ENCODE data around the gene GJB4.

The GJB4 gene

DNA sequence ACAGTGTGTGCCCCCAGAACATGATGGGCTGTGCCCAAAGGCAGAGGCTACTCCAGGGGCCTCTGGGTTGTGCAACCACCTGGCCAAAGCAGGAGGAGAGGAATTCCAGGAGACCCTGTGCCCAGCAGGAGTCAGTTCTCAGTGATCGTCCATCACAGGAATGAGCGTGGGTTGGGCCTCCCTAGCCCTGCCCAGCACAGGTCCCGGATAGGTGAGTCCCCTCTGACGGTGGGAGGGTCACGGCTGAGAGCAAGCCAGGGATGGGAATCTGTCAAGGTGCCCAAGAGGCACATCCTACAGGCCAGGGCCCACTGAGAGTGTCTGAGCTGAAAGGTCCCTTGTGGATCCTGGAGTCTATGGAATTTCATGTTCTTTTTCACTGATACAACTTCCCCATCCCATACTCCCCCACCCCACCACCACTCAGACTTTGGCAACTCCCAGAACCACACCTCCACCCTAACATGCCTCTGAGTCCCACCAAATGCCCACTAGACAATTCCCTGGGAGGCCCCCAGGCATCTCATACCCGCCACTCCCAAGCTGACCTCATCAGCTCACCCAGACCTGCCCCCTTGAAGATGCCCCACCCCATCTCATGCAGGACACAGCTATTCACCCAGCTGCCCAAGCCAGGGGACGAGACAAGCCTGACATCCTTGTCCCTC is 3.1 kb downstream of the GJB4 start:
- no peaks in the 10 kb centered on the region for H3K79me1 ChIP-seq (replicated peaks; ENCODE audit: low read length, poor library complexity, severe bottlenecking)
- H3K18ac ChIP-seq (ENCODE audit: low read depth in 1 of 2, low read length in 2 of 2) = no peak overlapping the region
- H3K23ac ChIP-seq (ENCODE audit: low read length in 2 of 2) = no peak overlapping the region
- no peak overlapping the region for H3K4me2 ChIP-seq (ENCODE audit: low read length, poor library complexity, severe bottlenecking)
- no peak overlapping the region for H3K27ac ChIP-seq (ENCODE audit: low read length, poor library complexity, severe bottlenecking)
- DNase-seq = no peak
- H3K9me3 ChIP-seq (ENCODE audit: control insufficient read depth, low read length) = no peaks in the 10 kb centered on the region
- no peak overlapping the region for H4K8ac ChIP-seq (ENCODE audit: low read length)
- no peak overlapping the region for H3K9ac ChIP-seq (ENCODE audit: low read length)
- H3K4me1 ChIP-seq (ENCODE audit: control insufficient read depth, insufficient read depth, low read depth, low read length) = peaks cover 9% of the 10 kb centered on the region
- H2AK5ac ChIP-seq (ENCODE audit: low read length, severe bottlenecking) = no peak overlapping the region
- H3K27me3 ChIP-seq (ENCODE audit: control insufficient read depth in 1 of 2, insufficient read depth in 1 of 2, low read length in 2 of 2) = peaks cover 0 to 63% of the 10 kb centered on the region in 2 experiments
- H2BK120ac ChIP-seq (ENCODE audit: low read depth, low read length) = no peak overlapping the region
- H2BK5ac ChIP-seq (ENCODE audit: low read depth, low read length, poor library complexity, severe bottlenecking) = no peak overlapping the region
- no peak overlapping the region for H3K4ac ChIP-seq (ENCODE audit: low read depth in 1 of 2, low read length in 2 of 2)
- 56% methylated on average over 7 of the region's 7 CpGs for WGBS
- no peak overlapping the region for H2BK15ac ChIP-seq (ENCODE audit: low read depth, poor library complexity, severe bottlenecking)
- H3K14ac ChIP-seq (ENCODE audit: low read length in 2 of 2) = no peak overlapping the region
- H3K36me3 ChIP-seq (ENCODE audit: control insufficient read depth in 1 of 2, insufficient read depth in 2 of 2, low read depth in 1 of 2, low read length in 2 of 2) = no peaks in the 10 kb centered on the region
- H2AFZ ChIP-seq (ENCODE audit: low read depth, low read length) = no peak overlapping the region
- H3K4me3 ChIP-seq (ENCODE audit: insufficient read depth in 1 of 2, low read depth in 1 of 2, low read length in 2 of 2) = no peak overlapping the region
- H4K91ac ChIP-seq (ENCODE audit: low read length) = no peak overlapping the region
- H2BK12ac ChIP-seq (ENCODE audit: low read length in 2 of 2) = no peak overlapping the region

DNA sequence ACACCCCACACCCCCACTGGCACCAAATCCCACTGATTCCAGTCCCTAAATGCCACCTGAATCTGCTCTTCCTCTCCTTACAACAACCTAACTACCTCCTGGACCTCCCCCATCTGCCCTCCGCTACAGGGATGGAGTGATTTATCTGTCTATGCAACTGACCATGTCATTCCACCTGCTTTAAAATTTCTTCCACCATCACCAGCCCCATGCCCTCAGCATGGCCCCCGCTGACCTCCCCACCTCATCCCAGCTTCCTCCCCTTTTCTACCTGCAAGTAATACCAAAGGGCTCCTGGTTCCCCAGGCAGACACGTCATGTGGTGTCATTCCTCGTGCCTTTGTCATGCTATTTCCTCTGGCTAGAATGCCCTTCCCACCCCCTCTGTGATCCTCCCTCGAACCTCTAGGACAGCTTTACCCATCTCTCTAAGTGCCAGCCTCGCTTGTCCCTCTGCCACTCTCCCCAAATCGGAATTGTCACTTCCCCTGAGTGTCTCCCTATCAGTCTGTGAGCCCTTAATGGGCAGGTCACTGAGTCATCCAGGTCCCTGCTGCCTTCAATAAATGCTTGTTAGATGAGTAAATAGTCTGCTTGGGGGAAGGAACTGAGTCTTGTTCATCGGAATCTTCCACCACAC is 3.7 kb downstream of the GJB4 start:
- H3K4me1 ChIP-seq (ENCODE audit: control insufficient read depth, insufficient read depth, low read depth, low read length) = peaks cover 9% of the 10 kb centered on the region
- WGBS = 33% methylated on average over 8 of the region's 8 CpGs
- H4K91ac ChIP-seq (ENCODE audit: low read length) = no peak overlapping the region
- no peak overlapping the region for H2BK15ac ChIP-seq (ENCODE audit: low read depth, poor library complexity, severe bottlenecking)
- no peak overlapping the region for H2AFZ ChIP-seq (ENCODE audit: low read depth, low read length)
- H2BK5ac ChIP-seq (ENCODE audit: low read depth, low read length, poor library complexity, severe bottlenecking) = no peak overlapping the region
- H3K14ac ChIP-seq (ENCODE audit: low read length in 2 of 2) = no peak overlapping the region
- H3K4ac ChIP-seq (ENCODE audit: low read depth in 1 of 2, low read length in 2 of 2) = no peak overlapping the region
- H4K8ac ChIP-seq (ENCODE audit: low read length) = no peak overlapping the region
- no peak overlapping the region for H3K18ac ChIP-seq (ENCODE audit: low read depth in 1 of 2, low read length in 2 of 2)
- no peak overlapping the region for H2BK12ac ChIP-seq (ENCODE audit: low read length in 2 of 2)
- no peak overlapping the region for H2BK120ac ChIP-seq (ENCODE audit: low read depth, low read length)
- DNase-seq = no peak
- H3K4me3 ChIP-seq (ENCODE audit: insufficient read depth in 1 of 2, low read depth in 1 of 2, low read length in 2 of 2) = no peak overlapping the region
- peaks cover 0 to 62% of the 10 kb centered on the region in 2 experiments for H3K27me3 ChIP-seq (ENCODE audit: control insufficient read depth in 1 of 2, insufficient read depth in 1 of 2, low read length in 2 of 2)
- H3K9ac ChIP-seq (ENCODE audit: low read length) = no peak overlapping the region
- H3K4me2 ChIP-seq (ENCODE audit: low read length, poor library complexity, severe bottlenecking) = peak overlapping the region; percentile 13
- H3K23ac ChIP-seq (ENCODE audit: low read length in 2 of 2) = no peak overlapping the region
- no peaks in the 10 kb centered on the region for H3K9me3 ChIP-seq (ENCODE audit: control insufficient read depth, low read length)
- H2AK5ac ChIP-seq (ENCODE audit: low read length, severe bottlenecking) = no peak overlapping the region
- H3K79me1 ChIP-seq (replicated peaks; ENCODE audit: low read length, poor library complexity, severe bottlenecking) = no peaks in the 10 kb centered on the region
- H3K27ac ChIP-seq (ENCODE audit: low read length, poor library complexity, severe bottlenecking) = no peak overlapping the region
- H3K36me3 ChIP-seq (ENCODE audit: control insufficient read depth in 1 of 2, insufficient read depth in 2 of 2, low read depth in 1 of 2, low read length in 2 of 2) = no peaks in the 10 kb centered on the region

DNA sequence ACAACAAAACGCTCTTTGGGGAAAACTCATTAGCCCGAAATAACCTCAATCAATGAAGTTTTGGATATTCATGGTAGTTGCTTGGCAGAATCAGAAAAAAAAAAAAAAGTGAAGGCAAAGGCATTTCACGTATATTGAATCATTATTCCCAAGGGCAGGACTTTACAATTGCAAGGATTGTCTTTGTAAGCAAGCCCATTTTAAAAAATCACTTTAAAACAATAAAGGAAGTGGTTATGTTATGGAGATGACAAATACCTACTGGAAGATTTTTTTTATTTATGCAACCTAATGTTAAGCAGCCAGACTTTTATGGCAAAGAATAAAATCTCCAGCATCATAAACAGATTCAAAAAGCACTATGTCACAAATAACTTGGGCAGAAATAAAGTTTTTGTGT is 9.3 kb downstream of the GJB4 start:
- no peaks in the 10 kb centered on the region for H3K79me1 ChIP-seq (replicated peaks; ENCODE audit: low read length, poor library complexity, severe bottlenecking)
- no peak for DNase-seq
- H3K27ac ChIP-seq (ENCODE audit: low read length, poor library complexity, severe bottlenecking) = no peak overlapping the region
- no peaks in the 10 kb centered on the region for H3K9me3 ChIP-seq (ENCODE audit: control insufficient read depth, low read length)
- no peak overlapping the region for H3K9ac ChIP-seq (ENCODE audit: low read length)
- no peak overlapping the region for H3K4ac ChIP-seq (ENCODE audit: low read depth in 1 of 2, low read length in 2 of 2)
- H4K91ac ChIP-seq (ENCODE audit: low read length) = no peak overlapping the region
- no peak overlapping the region for H3K18ac ChIP-seq (ENCODE audit: low read depth in 1 of 2, low read length in 2 of 2)
- H4K8ac ChIP-seq (ENCODE audit: low read length) = no peak overlapping the region
- no peaks in the 10 kb centered on the region for H3K36me3 ChIP-seq (ENCODE audit: control insufficient read depth in 1 of 2, insufficient read depth in 2 of 2, low read depth in 1 of 2, low read length in 2 of 2)
- H3K4me1 ChIP-seq (ENCODE audit: control insufficient read depth, insufficient read depth, low read depth, low read length) = no peaks in the 10 kb centered on the region
- no peak overlapping the region for H3K14ac ChIP-seq (ENCODE audit: low read length in 2 of 2)
- H2BK120ac ChIP-seq (ENCODE audit: low read depth, low read length) = no peak overlapping the region
- no peak overlapping the region for H3K4me3 ChIP-seq (ENCODE audit: insufficient read depth in 1 of 2, low read depth in 1 of 2, low read length in 2 of 2)
- no peak overlapping the region for H2AFZ ChIP-seq (ENCODE audit: low read depth, low read length)
- H2AK5ac ChIP-seq (ENCODE audit: low read length, severe bottlenecking) = no peak overlapping the region
- WGBS = 100% methylated on average over 2 of the region's 3 CpGs
- H3K27me3 ChIP-seq (ENCODE audit: control insufficient read depth in 1 of 2, insufficient read depth in 1 of 2, low read length in 2 of 2) = peaks cover 0 to 50% of the 10 kb centered on the region in 2 experiments
- no peak overlapping the region for H2BK5ac ChIP-seq (ENCODE audit: low read depth, low read length, poor library complexity, severe bottlenecking)
- no peak overlapping the region for H3K23ac ChIP-seq (ENCODE audit: low read length in 2 of 2)
- no peak overlapping the region for H2BK12ac ChIP-seq (ENCODE audit: low read length in 2 of 2)
- H3K4me2 ChIP-seq (ENCODE audit: low read length, poor library complexity, severe bottlenecking) = no peak overlapping the region
- H2BK15ac ChIP-seq (ENCODE audit: low read depth, poor library complexity, severe bottlenecking) = no peak overlapping the region

DNA sequence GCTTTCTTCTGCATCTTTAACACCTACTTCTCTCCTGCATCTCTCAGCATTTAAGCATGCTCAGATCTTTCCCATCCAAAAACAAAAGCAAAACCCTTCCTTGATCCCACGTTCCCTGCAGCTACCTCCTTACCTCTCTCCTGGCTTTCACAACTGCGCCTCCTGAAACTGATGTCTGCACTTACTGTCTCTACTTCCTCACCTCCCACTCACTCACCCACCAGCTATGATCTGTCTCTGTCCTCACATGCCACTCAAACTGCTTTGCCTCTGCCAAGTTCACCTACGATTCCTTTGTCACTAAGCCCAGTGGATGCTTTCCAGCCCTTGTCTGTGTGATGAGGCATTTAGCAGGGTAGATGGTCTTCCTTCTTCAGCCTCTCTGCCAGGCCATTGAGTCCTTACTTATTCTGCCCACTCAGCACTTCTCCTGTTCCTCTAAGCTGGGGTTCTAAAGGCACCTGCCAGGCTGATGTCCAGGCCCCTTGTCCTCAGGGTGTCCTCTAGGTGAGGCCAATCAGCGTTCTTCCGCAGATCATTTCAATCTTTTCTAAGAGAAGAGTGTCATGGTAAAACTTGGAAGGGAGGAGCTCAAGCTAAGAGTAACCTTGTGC is 11.5 kb downstream of the GJB4 start:
- H3K4me3 ChIP-seq (ENCODE audit: insufficient read depth in 1 of 2, low read depth in 1 of 2, low read length in 2 of 2) = no peak overlapping the region
- WGBS = 75% methylated on average over 5 of the region's 5 CpGs
- H3K4me1 ChIP-seq (ENCODE audit: control insufficient read depth, insufficient read depth, low read depth, low read length) = no peaks in the 10 kb centered on the region

More for the DNA sequence above, 11.5 kb downstream of the GJB4 start:
- Histone ChIP-seq H3K14ac (ENCODE audit: low read length in 2 of 2) (no peak overlapping the region), H3K79me1 (replicated peaks; ENCODE audit: low read length, poor library complexity, severe bottlenecking) (no peaks in the 10 kb centered on the region), H3K36me3 (ENCODE audit: control insufficient read depth in 1 of 2, insufficient read depth in 2 of 2, low read depth in 1 of 2, low read length in 2 of 2) (no peaks in the 10 kb centered on the region), H3K23ac (ENCODE audit: low read length in 2 of 2) (no peak overlapping the region), H3K27ac (ENCODE audit: low read length, poor library complexity, severe bottlenecking) (no peak overlapping the region), H3K4me2 (ENCODE audit: low read length, poor library complexity, severe bottlenecking) (no peak overlapping the region), H4K8ac (ENCODE audit: low read length) (no peak overlapping the region), H3K9me3 (ENCODE audit: control insufficient read depth, low read length) (no peaks in the 10 kb centered on the region), H2AFZ (ENCODE audit: low read depth, low read length) (no peak overlapping the region), H3K18ac (ENCODE audit: low read depth in 1 of 2, low read length in 2 of 2) (no peak overlapping the region), H2BK12ac (ENCODE audit: low read length in 2 of 2) (no peak overlapping the region), H2BK120ac (ENCODE audit: low read depth, low read length) (no peak overlapping the region), H3K27me3 (ENCODE audit: control insufficient read depth in 1 of 2, insufficient read depth in 1 of 2, low read length in 2 of 2) (peaks cover 3 to 51% of the 10 kb centered on the region in 2 experiments), H2BK15ac (ENCODE audit: low read depth, poor library complexity, severe bottlenecking) (no peak overlapping the region), H2AK5ac (ENCODE audit: low read length, severe bottlenecking) (no peak overlapping the region), H3K9ac (ENCODE audit: low read length) (no peak overlapping the region), H3K4ac (ENCODE audit: low read depth in 1 of 2, low read length in 2 of 2) (no peak overlapping the region), H2BK5ac (ENCODE audit: low read depth, low read length, poor library complexity, severe bottlenecking) (no peak overlapping the region), H4K91ac (ENCODE audit: low read length) (no peak overlapping the region)
- no peak for DNase-seq
